ENCODE measurements around the gene TRDMT1. TPM values are rescaled to one million over a fixed set of nuclear protein-coding genes. Genes with fewer than 3 reads are reported as not detected.

TRDMT1 gene
- total RNA-seq, 1 experiment from 2014 or later = 20.2 TPM

GRCh38 chr10:17174626-17175025, 26.8 kb downstream of the TRDMT1 start:
- no peak for TF ChIP-seq CTCF (conservative IDR thresholded peaks at IDR 0.05)
- Histone ChIP-seq H4K8ac (replicated peaks; ENCODE audit: insufficient read length, low read depth, low read length) (no peak overlapping the region), H3K79me1 (ENCODE audit: insufficient read depth, low read depth, low read length, poor library complexity, severe bottlenecking) (no peaks in the 10 kb centered on the region), H2BK20ac (ENCODE audit: low read depth, low read length, poor library complexity, severe bottlenecking) (no peak overlapping the region), H4K20me1 (ENCODE audit: control insufficient read depth, insufficient read depth, insufficient read length) (no peaks in the 10 kb centered on the region), H3K9ac (ENCODE audit: extremely low read depth, insufficient read length, low read length) (no peak overlapping the region), H4K5ac (ENCODE audit: insufficient read length, low read depth, low read length) (no peak overlapping the region), H2AK5ac (ENCODE audit: insufficient read length, low read length) (no peak overlapping the region), H2BK120ac (ENCODE audit: low read depth, low read length, poor library complexity, severe bottlenecking) (no peak overlapping the region), H2BK12ac (ENCODE audit: insufficient read length, low read depth, low read length) (no peak overlapping the region), H2AFZ (ENCODE audit: low read length) (no peak overlapping the region), H3K4me1 (ENCODE audit: insufficient read depth, low read length) (peaks cover 3% of the 10 kb centered on the region; the same call in 1 of the 2 replicates), H3K79me2 (ENCODE audit: insufficient read depth, low read length) (no peaks in the 10 kb centered on the region), H3K56ac (ENCODE audit: insufficient read length, low read depth, low read length) (no peak overlapping the region), H3K4me2 (ENCODE audit: insufficient read depth, insufficient read length, low read length) (no peak overlapping the region), H3K27ac (ENCODE audit: insufficient read length, low read depth, low read length) (no peak overlapping the region), H3K9me3 (ENCODE audit: control insufficient read depth, low read depth, low read length) (no peaks in the 10 kb centered on the region), H4K91ac (ENCODE audit: insufficient read length, low read depth, low read length) (no peak overlapping the region), H3K4ac (ENCODE audit: low read depth, low read length) (no peak overlapping the region), H3K23ac (ENCODE audit: insufficient read length, low read depth, low read length) (no peak overlapping the region), H2BK5ac (ENCODE audit: insufficient read length, low read length) (no peak overlapping the region), H2BK15ac (ENCODE audit: low read depth, low read length) (no peak overlapping the region), H3T11ph (ENCODE audit: low read length) (no peak overlapping the region), H3K27me3 (ENCODE audit: insufficient read depth, low read length) (no peaks in the 10 kb centered on the region), H3K18ac (ENCODE audit: insufficient read length, low read depth, low read length) (no peak overlapping the region), H3K23me2 (ENCODE audit: insufficient read length, low read depth, low read length, poor library complexity, severe bottlenecking) (no peaks in the 10 kb centered on the region), H3K14ac (ENCODE audit: insufficient read depth, low read length) (no peak overlapping the region)
- no peaks in the 10 kb centered on the region for H3K27me3 Mint-ChIP-seq (ENCODE audit: low read depth)
- no peaks in the 10 kb centered on the region for H3K9me3 Mint-ChIP-seq
- H3K4me3 Mint-ChIP-seq = no peak overlapping the region
- 0 out of 7 replicates have a peak, but pooled peaks cover 0 to 4% (median 0%) of the 10 kb centered on the region in 3 experiments for H3K36me3 Mint-ChIP-seq (ENCODE audit: insufficient read depth in 1 of 3, low read depth in 3 of 3)
- no peak for DNase-seq
- H3K27ac Mint-ChIP-seq = no peak overlapping the region
- H3K4me1 Mint-ChIP-seq = peaks cover 12 to 19% of the 10 kb centered on the region in 2 experiments

Measured in H9 (cell line).